Activated T-cell treated with anti-CD3 and anti-CD28 coated beads, Interleukin-2, amount 50 U/mL, for 72 hours (primary cell): ENCODE measurements around the gene SMYD1. TPM values are rescaled to one million over a fixed set of nuclear protein-coding genes. Genes with fewer than 3 reads are reported as not detected.

Experiments used
- ATAC-seq, 2 donors: fragments of 150-1000 bp; cut with Tn5 transposase; replicated peaks in 1 of 2; 2 replicates each; pipeline ENCODE4 v1.10.0; 2021; ENCODE audit warnings: moderate library complexity in 2 of 2, mild to moderate bottlenecking in 1 of 2
- DNase-seq, 2 donors: peaks; one replicate each; pipeline ENCODE4 v3.0.0; 2021 to 2022; ENCODE audit warnings: mixed read lengths in 1 of 2
- H3K27ac Mint-ChIP-seq: one replicate; pipeline ENCODE4 v1.8.0; 2022; ENCODE audit warnings: mild to moderate bottlenecking, moderate library complexity, mixed read lengths
- H3K27me3 Mint-ChIP-seq: one replicate; pipeline ENCODE4 v1.8.0; 2022; ENCODE audit warnings: low read depth, mixed read lengths
- H3K36me3 Mint-ChIP-seq, 2 donors: one replicate each; pipeline ENCODE4 v1.8.0; 2022; ENCODE audit warnings: mixed read lengths in 2 of 2, mild to moderate bottlenecking in 1 of 2; ENCODE audit not compliant: insufficient read depth in 2 of 2
- H3K4me1 Mint-ChIP-seq: one replicate; pipeline ENCODE4 v1.8.0; 2022; ENCODE audit warnings: low read depth, mixed read lengths
- H3K4me3 Mint-ChIP-seq, 2 donors: one replicate each; pipeline ENCODE4 v1.8.0; 2022; ENCODE audit warnings: mild to moderate bottlenecking in 2 of 2, mixed read lengths in 2 of 2, moderate library complexity in 2 of 2
- H3K9me3 Mint-ChIP-seq, 2 donors: one replicate each; pipeline ENCODE4 v1.8.0; 2022; ENCODE audit warnings: mixed read lengths in 2 of 2
- total RNA-seq, 2 donors: library from RNA; stranded (reverse); gene quantifications; one replicate each; pipeline ENCODE4 v1.2.3, GENCODE V29; 2022

Gene SMYD1
- total RNA-seq, 2 donors from 2014 or later: not detected

GRCh38 chr2:88160517-88160916 lies 92.9 kb downstream of the SMYD1 start:
- H3K27me3 Mint-ChIP-seq: no peaks in the 10 kb centered on the region
- ATAC-seq: no peak
- H3K4me3 Mint-ChIP-seq: no peak overlapping the region
- no peaks in the 10 kb centered on the region for H3K9me3 Mint-ChIP-seq
- no peaks in the 10 kb centered on the region for H3K36me3 Mint-ChIP-seq
- DNase-seq: no peak
- no peak overlapping the region for H3K27ac Mint-ChIP-seq
- no peaks in the 10 kb centered on the region for H3K4me1 Mint-ChIP-seq

- H3K27ac Mint-ChIP-seq: no peak overlapping the region
Measured at GRCh38 chr2:88161446-88162244, 94.0 kb downstream of the SMYD1 start.

More at GRCh38 chr2:88161446-88162244, 94.0 kb downstream of the SMYD1 start:
- DNase-seq: no peak
- H3K4me3 Mint-ChIP-seq: no peak overlapping the region
- H3K4me1 Mint-ChIP-seq: no peaks in the 10 kb centered on the region
- H3K9me3 Mint-ChIP-seq: no peaks in the 10 kb centered on the region
- no peaks in the 10 kb centered on the region for H3K27me3 Mint-ChIP-seq
- no peak for ATAC-seq
- H3K36me3 Mint-ChIP-seq: no peaks in the 10 kb centered on the region

Other genes with a start within 250 kb of the SMYD1 start
- 1 to 10 TPM; 1.6 to 3.5 TPM for gene RGPD2, start 242.0 kb upstream of the SMYD1 start, total RNA-seq
- 10 to 100 TPM; 11.0 to 22.2 TPM for gene RNU2-63P, start 51.3 kb upstream of the SMYD1 start, total RNA-seq
- 10 to 100 TPM; 12.8 to 13.2 TPM for gene KRCC1, start 12.0 kb upstream of the SMYD1 start, total RNA-seq
- not detected for gene FABP1, start 60.2 kb downstream of the SMYD1 start, total RNA-seq
- 1 to 10 TPM; 2.6 to 3.6 TPM for gene THNSL2, start 102.5 kb downstream of the SMYD1 start, total RNA-seq